CD4-positive, alpha-beta T cell treated with Interleukin-12 subunit alpha and Interleukin-12 subunit beta, for 1 hour (primary cell): ENCODE data around the gene COL26A1.
"Not testable (repeated sequence)": the region's sequence is repeated elsewhere in the genome, so short reads cannot be mapped to it uniquely, and the experiment has no call there.

Experiments
- DNase-seq: peaks from one replicate; pipeline ENCODE4 v3.0.0-alpha.2; 2020

The COL26A1 gene

DNA sequence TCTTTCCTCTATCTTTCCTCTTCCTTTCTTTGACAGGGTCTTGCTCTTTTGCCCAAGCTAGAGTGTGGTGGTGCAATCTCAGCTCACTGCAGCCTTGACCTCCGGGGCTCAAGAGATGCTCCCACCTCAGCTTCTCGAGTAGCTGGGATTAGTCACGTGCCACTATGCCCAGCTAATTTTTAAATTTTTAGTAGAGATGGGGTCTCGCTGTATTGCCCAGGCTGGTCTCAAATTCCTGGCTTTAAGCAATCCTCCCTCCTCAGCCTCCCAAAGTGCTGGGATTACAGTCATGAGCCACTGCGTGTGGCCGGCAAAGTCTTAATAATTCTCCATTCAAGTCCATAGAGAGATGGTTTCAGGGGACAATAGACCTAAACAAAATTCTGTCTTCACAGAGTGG, 40.2 kb downstream of the COL26A1 start:
- DNase-seq = no peak

DNA sequence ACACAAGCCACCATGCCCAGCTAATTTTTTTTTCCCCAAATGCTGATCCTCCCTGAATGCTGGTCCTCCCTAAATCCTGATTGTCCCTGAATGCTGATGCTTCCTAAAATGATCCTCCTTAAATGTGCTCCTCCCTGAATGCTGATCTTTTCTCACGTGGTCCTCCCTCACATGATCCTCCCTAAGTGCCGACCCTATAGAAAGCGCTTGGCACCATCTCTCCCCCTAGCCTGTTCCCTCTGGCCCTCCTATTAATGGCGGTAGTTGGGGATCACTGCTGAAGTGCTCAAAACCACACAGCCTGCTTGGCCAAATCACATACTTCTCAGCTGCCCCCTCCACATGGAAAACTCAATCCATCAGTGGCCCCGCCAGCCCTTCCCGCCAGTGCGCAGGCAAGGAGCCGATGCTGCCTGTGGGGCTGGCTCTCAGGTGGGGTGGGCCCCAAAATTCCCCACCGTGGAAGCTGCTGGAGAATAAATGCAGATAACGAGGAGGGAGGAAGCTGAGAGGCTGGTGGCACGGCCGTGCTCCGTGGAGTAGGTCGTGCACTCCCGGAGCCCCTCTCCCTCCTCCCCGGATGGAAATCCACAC, 42.9 kb downstream of the COL26A1 start:
- DNase-seq = no peak

GRCh38 chr7:101410743-101411507, 48.2 kb downstream of the COL26A1 start:
- DNase-seq = peak; percentile 22

DNA sequence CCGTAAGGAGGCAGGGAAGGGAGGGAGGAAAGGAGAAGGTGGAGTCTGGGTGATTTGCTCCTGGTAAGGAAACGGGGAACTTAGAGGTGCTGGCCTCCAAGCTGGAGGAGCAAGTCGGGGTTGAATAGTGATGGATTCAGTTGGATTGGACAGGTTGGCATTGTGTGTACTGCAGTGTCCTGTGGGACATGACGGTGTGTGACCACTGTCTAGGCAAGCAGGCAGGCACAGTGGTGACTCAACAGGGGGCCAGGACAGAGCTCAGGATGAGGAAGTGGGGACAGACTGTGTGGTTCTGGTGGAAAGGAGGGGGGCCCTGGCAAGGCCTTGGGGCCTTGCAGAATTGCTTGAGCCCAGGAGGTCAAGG, 48.8 kb downstream of the COL26A1 start:
- DNase-seq = peak; percentile 8

DNA sequence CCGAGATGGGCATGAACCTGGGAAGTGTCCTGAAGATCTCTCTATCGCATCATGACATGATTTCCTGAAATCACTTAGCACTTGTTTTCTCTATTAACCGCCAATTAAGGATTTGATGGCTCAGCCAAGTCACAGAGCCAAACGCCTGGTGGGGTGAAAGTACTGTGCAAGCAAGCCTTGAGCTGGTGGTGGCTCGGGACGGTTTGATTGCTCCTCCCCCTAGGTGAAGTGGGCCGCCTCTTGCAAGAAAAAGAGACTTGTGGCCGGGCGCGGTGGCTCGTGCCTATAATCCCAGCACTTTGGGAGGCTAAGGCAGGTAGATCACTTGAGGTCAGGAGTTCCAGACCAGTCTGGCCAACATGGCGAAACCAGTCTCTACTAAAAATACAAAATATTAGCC, 50.3 kb downstream of the COL26A1 start:
- DNase-seq = no peak

- DNase-seq = no peak
Observed at GRCh38 chr7:101418694-101419093, 56.0 kb downstream of the COL26A1 start.

DNA sequence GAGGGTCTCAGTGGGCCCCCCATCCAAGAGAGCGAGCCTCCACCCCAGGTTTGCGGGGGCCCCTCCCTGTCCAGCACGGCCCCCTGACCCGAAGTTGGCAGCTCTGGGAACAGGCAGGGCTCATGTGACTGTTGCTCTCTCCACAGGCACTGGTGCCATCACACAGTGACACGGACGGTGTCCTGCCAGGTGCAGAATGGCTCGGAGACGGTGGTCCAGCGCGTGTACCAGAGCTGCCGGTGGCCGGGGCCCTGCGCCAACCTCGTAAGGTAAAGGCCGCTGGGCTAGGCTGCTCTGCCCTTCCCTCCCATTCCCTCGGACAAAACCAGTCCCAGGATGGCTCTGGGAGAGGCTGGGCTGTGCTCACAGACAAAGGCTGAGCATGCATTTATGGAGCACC, 57.2 kb downstream of the COL26A1 start:
- DNase-seq = no peak

DNA sequence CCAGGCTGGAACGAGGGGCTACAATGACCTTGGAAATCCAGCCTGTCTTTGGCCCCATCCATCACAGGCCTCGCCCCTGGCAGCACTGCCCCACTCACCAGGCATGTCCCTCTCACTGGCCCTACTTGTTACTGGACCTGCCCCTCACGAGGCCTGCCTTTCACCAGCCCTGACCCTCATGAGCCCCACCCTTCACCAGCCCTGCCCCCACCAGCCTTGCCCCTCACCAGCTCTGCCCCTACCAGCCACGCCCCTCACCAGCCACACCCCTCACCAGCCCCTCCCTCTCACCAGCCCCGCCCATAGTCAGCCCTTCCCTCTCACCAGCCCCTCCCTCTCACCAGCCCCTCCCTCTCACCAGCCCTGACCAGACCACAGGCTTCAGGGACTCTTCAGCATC, 57.8 kb downstream of the COL26A1 start:
- no peak for DNase-seq

GRCh38 chr7:101422356-101423195, 59.9 kb downstream of the COL26A1 start:
- DNase-seq = no peak

DNA sequence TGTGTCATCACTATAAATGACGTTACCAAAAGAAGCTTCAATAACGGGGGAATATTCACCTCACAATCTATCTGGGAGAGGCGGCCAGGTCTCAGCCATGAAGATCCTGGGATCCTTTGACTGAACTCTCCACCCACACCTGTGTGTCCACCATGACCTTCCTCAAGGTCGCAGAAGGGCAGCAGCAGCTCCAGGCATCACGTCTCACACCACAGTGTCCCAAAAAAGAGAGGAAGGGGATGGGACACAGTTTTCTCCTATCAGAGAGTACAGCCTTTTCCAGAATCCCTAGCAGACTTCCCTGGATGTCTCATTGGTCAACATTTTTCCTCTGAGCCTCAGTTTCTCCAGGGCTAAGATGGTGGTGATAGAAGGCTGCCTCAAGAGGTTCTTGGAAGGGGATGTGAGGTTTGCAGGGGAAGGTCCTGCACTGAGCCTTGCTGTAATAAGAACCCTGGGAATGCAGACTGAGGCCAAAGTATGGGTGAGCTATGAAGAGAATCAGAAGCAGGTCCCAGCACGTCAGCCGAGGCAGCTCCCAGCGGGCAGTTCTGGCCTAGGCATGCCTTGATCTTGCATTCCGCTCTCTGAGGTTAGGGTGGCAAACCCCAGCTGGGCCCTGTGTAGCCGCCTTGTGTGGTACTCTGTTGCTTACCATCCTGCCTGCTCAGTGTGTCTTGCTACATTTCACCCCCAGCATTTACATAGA, 63.8 kb downstream of the COL26A1 start:
- no peak for DNase-seq

DNA sequence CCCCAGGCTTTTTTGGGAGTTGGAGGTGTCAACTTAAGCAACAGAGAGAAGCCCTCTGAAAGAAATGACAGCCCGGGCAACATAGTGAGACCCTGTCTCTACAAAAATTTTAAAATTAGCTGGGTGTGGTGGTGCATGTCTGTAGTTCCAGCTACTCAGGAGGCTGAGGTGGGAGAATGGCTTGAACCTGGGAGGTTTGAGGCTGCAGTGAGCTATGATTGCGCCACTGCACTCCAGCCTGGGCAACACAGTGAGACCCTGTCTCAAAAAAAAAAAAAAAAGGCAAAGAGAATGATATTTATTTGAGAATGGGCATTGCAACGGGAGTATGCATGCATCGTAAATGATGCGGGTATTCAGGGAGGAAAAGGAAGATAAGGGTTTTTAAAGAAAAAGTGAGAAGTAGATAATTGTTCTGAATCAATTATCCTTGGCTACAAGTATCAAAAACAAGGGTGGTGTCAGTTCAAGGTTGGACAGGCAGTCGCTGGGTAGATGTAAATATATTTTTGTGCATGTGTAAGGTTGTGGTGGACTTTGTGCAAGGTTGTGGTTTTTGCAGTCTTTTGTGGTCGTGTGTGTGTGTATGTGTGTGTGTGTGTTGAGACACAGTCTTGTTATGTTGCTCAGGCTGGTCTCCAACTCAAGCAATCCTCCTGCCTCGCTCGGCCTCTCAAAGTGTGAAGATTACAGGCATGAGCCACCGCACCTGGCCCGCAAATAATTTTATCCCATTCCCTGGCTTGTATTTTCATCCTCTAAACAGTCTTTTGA, 65.6 kb downstream of the COL26A1 start:
- DNase-seq = no peak

DNA sequence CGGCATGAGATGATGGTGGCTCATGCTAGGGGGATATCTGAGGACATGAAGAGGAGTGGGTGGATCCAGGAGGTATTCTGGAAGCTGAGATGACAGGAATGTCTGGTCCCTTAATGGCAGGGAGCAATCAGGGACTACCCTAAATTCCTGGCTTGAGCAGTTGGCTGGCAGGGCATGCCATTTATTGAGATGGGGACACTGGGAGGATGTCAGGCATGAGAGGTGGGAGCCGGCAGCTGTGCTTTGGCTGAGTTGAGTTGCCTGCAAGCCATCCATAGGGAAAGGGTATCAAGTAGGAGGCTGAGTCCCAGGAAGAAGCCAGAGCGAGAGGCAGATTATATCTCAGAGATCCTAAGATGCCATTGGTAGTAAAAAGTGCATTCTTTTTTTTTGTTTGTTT, 69.6 kb downstream of the COL26A1 start:
- DNase-seq = no peak

GRCh38 chr7:101433688-101434087, 71.0 kb downstream of the COL26A1 start:
- no peak for DNase-seq

DNA sequence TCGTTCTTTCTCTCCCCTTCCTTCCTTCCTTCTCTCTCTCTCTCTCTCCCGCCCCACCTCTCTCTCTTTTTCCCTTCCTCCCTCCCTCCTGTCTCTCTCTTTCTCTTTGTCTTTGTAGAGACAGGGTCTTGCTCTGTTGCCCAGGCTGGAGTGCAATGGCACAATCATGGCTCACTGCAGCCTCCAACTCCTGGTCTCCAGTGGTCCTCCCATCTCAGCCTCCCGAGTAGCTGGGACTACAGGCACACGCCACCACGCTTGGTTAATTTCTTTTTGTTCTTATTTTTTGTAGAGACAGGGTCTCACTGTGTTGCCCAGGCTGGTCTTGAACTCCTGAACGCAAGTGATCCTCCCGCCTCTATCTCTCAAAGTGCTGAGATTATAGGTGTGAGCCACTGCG, 71.5 kb downstream of the COL26A1 start:
- not testable (repeated sequence) for DNase-seq

- DNase-seq = no peak
Observed at GRCh38 chr7:101435461-101436220, 73.0 kb downstream of the COL26A1 start.

- DNase-seq = no peak
Observed at GRCh38 chr7:101436221-101436735, 73.6 kb downstream of the COL26A1 start.

DNA sequence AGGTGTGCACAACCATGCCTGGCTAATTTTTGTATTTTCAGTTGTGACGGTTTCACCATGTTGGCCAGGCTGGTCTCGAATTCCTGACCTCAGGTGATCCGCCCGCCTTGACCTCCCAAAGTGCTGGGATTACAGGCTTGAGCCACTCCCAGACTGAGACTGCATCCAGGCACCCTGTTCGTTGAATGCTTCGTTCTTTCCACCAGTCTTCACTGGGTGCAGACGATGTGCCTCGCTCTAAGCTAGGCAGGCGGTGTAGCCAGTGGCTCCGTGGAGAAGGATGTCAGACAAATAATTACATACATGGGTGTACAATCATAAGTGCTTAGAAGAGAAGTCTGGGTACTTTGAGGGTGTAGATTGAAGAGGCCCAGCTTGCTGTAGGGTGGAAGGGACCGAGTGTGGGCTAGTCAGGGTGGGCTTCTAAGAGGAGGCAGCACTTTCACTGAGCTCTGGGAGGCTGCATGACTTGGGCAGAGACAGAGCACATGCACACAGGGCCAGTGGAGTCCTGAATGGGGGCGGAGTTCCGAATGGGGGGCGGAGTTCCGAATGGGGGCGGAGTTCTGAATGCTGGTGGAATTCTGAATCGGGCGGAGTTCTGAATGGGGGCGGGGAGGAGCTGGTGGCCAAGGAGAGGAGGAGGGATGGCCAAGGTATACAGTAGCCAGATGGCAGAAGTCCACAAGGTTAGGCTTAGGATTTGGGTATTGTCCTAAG, 74.3 kb downstream of the COL26A1 start:
- DNase-seq = no peak

DNA sequence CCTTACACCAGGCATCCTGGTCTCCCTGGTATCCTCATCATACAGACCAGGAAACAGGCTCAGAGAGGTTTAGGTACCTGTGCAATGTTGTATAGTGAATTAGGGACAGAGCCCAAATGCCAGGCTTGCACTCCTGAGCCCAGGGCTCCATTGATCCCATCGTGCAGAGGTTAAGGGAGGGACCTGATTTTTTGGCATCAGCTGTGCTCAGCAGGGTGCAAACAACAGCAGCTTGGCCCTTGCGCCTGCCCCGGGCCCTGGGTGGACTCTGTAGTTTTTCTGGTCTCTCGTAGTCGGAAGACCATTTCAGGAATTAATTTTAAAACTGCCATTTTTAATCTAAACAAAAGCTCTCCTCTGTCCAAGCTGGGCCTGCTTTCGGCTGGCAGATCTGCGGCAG, 79.2 kb downstream of the COL26A1 start:
- no peak for DNase-seq

- no peak for DNase-seq
Observed at GRCh38 chr7:101442426-101443070, 79.9 kb downstream of the COL26A1 start.

DNA sequence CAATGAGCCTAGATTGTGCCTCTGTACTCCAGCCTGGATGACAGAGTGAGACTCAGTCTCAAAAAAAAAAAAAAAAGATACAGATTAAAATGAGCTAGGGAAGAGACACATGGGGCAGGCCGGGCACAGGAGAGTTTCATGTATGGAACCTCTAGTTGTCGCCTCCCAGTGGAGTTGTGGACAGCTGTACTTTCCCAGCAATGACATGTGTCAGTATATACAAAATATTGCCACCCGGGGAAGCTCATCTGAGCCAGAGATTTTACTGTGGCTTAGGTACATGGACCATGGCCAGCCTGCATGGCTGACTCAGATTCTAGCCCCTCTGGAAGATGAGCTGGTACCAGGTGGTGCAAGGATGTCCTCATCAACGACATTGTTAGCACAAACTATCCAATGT, 87.4 kb downstream of the COL26A1 start:
- no peak for DNase-seq
